ENCODE measurements around the gene NCKAP5. TPM values are rescaled to one million over a fixed set of nuclear protein-coding genes. Genes with fewer than 3 reads are reported as not detected.

The NCKAP5 gene
- total RNA-seq, 4 donors from 2014 or later: 0.37 to 1.3 (median 0.83) TPM

DNA sequence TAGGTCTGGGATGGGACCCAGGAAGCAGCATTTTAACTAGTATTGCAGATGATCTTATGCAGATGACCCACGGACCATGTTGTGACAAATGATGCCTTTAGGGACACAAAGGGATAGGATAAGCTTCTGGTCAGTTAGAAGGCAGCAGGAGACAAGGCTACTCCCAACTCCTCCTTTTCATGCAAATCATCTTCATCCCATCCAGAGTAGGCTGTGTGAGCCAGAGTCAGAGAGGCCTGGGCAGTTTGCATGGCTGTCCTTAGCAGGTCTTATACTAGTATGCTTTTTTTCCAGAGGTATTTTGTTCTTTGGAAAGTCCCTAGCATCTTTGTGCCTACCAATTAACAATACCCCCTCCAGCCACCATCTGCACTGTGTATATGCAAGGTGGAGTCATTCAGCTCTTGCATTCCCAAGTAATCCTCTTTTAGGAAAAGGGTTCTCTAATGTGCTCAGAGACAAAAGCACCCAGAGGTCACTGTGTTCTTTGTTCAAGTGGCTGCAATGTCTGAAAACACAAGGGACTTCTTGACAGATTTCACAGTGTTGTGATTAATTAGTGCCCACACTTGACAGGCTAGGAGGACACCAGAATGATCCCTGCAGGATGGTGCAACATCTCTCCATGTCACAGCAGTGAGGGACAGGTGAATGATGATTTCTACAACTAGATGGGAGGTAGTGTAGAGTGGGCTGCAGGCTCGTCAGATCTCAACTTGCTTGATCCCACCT lies 225.8 kb downstream of the NCKAP5 start:
- DNase-seq (ENCODE audit: low spot score) (no peak), ATAC-seq (ENCODE audit: low FRiP score) (no peak)
- TF ChIP-seq, protein P1, sequence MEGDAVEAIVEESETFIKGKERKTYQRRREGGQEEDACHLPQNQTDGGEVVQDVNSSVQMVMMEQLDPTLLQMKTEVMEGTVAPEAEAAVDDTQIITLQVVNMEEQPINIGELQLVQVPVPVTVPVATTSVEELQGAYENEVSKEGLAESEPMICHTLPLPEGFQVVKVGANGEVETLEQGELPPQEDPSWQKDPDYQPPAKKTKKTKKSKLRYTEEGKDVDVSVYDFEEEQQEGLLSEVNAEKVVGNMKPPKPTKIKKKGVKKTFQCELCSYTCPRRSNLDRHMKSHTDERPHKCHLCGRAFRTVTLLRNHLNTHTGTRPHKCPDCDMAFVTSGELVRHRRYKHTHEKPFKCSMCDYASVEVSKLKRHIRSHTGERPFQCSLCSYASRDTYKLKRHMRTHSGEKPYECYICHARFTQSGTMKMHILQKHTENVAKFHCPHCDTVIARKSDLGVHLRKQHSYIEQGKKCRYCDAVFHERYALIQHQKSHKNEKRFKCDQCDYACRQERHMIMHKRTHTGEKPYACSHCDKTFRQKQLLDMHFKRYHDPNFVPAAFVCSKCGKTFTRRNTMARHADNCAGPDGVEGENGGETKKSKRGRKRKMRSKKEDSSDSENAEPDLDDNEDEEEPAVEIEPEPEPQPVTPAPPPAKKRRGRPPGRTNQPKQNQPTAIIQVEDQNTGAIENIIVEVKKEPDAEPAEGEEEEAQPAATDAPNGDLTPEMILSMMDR (IDR thresholded peaks at IDR 0.05): no peak

DNA sequence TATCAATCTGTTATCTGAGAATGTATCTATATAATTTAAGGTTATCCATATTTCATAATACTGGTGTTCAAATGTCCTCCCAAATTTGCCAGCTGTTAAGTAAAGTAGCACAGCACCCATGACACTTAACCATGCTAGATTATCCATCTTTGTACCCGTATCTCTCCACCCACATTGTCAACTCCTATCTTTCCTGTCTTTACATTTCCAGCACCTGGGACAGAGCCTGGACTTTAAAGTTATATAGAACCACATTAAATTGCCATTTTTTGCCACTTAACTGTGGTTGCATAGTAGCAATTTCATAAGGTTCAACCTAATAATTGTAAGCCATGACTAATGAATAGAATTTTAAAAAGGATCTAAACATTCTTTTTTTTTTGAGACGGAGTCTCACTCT lies 226.7 kb downstream of the NCKAP5 start:
- no peak for ATAC-seq (ENCODE audit: low FRiP score)
- TF ChIP-seq, protein P1 (IDR thresholded peaks at IDR 0.05): no peak
- no peak for DNase-seq (ENCODE audit: low spot score)

DNA sequence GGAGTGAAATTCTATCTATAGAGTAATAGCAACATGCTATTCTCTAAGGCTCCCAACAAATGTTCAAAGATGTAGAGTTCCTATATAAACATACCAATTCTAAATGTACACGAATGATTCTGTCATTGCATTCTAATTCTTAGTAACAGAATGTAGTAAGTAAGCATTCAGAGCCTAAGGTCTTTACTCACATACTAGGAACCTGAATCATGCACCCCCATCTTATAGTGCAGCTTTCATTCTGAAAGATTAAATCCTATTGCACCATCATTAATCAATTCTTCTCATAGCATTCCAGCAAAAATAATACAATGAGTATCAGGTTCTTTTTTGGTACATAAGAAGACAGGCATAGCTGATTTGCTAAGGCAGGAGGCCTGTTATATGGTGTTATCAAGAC lies 230.0 kb downstream of the NCKAP5 start:
- TF ChIP-seq, protein P1 (IDR thresholded peaks at IDR 0.05): no peak
- ATAC-seq (ENCODE audit: low FRiP score): no peak
- DNase-seq (ENCODE audit: low spot score): no peak

DNA sequence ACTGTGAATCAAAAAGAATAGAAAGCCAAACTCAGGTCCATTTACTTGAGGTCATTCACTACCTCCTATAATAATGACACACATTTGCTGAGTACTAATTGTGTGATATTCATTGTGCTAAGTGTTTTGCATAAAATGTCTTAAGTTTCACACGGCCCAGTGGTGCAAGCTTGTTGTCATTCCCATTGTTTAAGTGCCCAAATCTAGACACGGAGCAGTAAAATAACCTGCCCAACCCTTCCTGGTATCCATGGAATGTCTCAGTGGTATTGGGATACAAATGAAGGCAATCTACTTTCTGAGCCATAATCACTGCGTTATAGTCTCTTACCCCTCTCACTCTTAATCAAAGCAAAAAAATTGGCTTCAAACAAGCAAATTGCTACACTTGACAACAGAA lies 233.3 kb downstream of the NCKAP5 start:
- no peak for ATAC-seq (ENCODE audit: low FRiP score)
- DNase-seq (ENCODE audit: low spot score): no peak
- TF ChIP-seq, protein P1 (IDR thresholded peaks at IDR 0.05): no peak

DNA sequence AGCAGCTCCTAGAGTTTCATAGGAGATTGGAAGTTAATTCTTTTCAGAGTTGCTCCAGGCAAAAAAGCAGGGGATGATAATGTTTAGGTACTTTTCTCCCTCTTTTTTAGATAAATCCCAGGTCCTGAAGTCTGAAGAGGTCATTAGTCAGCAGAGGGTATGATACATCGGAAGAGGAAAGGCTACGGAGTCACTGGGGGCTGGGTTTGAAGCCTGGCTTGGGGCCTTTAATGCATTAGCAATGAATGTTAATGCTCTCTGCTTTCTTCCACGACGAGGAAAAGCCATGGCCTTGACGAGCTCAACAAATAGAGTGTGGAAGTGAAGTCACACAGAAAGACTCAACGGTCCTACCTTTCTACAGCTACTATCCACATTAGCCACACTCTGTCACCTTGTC lies 235.1 kb downstream of the NCKAP5 start:
- TF ChIP-seq, protein P1 (IDR thresholded peaks at IDR 0.05): no peak
- DNase-seq (ENCODE audit: low spot score): no peak
- no peak for ATAC-seq (ENCODE audit: low FRiP score)

DNA sequence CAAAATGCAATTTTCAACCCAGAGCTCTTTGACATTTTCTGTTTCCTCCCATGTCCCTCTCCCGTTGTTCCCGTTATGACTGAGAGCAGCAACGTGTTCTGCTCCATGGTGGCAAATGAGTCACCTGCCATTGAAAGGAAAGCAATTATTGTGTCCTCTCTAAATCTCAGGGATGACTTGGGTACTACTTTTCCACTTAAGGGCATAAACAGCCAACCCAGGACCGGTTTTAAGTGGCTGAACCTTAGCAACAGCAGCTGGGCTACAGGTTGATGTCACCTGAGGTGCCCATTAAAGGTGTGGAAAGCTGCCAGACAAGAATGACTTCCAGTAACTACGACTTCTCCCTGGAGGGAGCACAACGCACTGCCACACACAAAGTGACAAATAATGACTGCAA lies 236.8 kb downstream of the NCKAP5 start:
- DNase-seq (ENCODE audit: low spot score) (no peak), ATAC-seq (ENCODE audit: low FRiP score) (no peak)

More for the DNA sequence above, 236.8 kb downstream of the NCKAP5 start:
- TF ChIP-seq, protein P1 (IDR thresholded peaks at IDR 0.05): no peak
